Endothelial cell of umbilical vein (primary cell): ENCODE measurements around the gene LHX3. TPM values are rescaled to one million over a fixed set of nuclear protein-coding genes. Genes with fewer than 3 reads are reported as not detected.

Experiments
- BruUV-seq: library from RNA; stranded (reverse); fragments of 400-500 nt; replicated peaks from 2 replicates; lab custom pipeline; 2021; lab: Mats Ljungman, UMichigan
- CTCF ChIA-PET: fragments of 300-600, 350-600 bp; sonication (Branson Sonifier 250); formaldehyde crosslinking; loops from one replicate; lab custom pipeline; 2021; ENCODE audit warnings: antibody characterized with exemption, inconsistent platforms; lab: Charles Lee
- POLR2A ChIA-PET: fragments of 300-600, 350-600 bp; sonication (Branson Sonifier 250); formaldehyde crosslinking; loops from one replicate; lab custom pipeline; 2021; ENCODE audit warnings: antibody characterized with exemption, inconsistent platforms; lab: Charles Lee
- DNase-seq: peaks from one replicate; pipeline ENCODE4 v3.0.0-alpha.2; 2011; ENCODE audit warnings: low read depth, low spot score
- FAIRE-seq: peaks from 2 replicates; lab custom pipeline; 2011; peaks lifted over from hg19 to GRCh38; lab: Jason Lieb, UNC
- H2AFZ ChIP-seq: 2 replicates; pipeline ENCODE4 v1.6.0; 2012; ENCODE audit warnings: low read depth, low read length, control low read depth, inconsistent platforms
- H3K27ac ChIP-seq: 2 replicates; pipeline ENCODE4 v1.5.1; 2011; ENCODE audit warnings: low read depth, mild to moderate bottlenecking, control low read depth, low read length, moderate library complexity; ENCODE audit not compliant: insufficient read depth
- H3K27me3 ChIP-seq, 2 experiments: 2 replicates each; pipeline versions ENCODE4 v1.6.0 to v1.6.1; 2011; ENCODE audit warnings: low read length in 2 of 2, mixed read lengths in 1 of 2; ENCODE audit not compliant: control insufficient read depth in 2 of 2, insufficient read depth in 2 of 2
- H3K36me3 ChIP-seq, 2 experiments: 2 replicates in 1 of 2; 3 replicates in 1 of 2; pipeline ENCODE4 v1.5.1; 2011; ENCODE audit warnings: low read length in 2 of 2, mild to moderate bottlenecking in 1 of 2, moderate library complexity in 1 of 2; ENCODE audit not compliant: control insufficient read depth in 2 of 2, insufficient read depth in 2 of 2; ENCODE audit errors: extremely low read depth in 1 of 2
- H3K4me1 ChIP-seq: 3 replicates; pipeline ENCODE4 v1.5.1; 2011; ENCODE audit warnings: mild to moderate bottlenecking, low read length; ENCODE audit not compliant: control insufficient read depth, insufficient read depth; ENCODE audit errors: extremely low read depth
- H3K4me2 ChIP-seq: 2 replicates; pipeline ENCODE4 v1.6.1; 2011; ENCODE audit warnings: low read length, control low read depth, mixed read lengths; ENCODE audit not compliant: insufficient read depth
- H3K4me3 ChIP-seq, 3 experiments: fragments of 200-600 bp in 1 of 3; sonication (generic), shearing (Covaris generic) in 1 of 3; replicated peaks in 1 of 3; 2 replicates each; pipeline ENCODE4 v1.5.1; 2011 to 2016; ENCODE audit warnings: control low read depth in 3 of 3, low read length in 3 of 3, mild to moderate bottlenecking in 2 of 3, inconsistent platforms in 1 of 3, low read depth in 1 of 3, moderate library complexity in 1 of 3; ENCODE audit not compliant: insufficient read depth in 1 of 3
- H3K79me2 ChIP-seq: 2 replicates; pipeline ENCODE4 v1.6.0; 2012; ENCODE audit warnings: low read length, inconsistent platforms; ENCODE audit not compliant: control insufficient read depth, insufficient read depth
- H3K9ac ChIP-seq: replicated peaks from 2 replicates; pipeline ENCODE3; 2011; ENCODE audit warnings: low read length, control low read depth; ENCODE audit not compliant: insufficient read depth; ENCODE audit errors: extremely low read depth
- H3K9me1 ChIP-seq: replicated peaks from 3 replicates; pipeline ENCODE4 v1.6.0; 2011; ENCODE audit warnings: mild to moderate bottlenecking, low read length; ENCODE audit not compliant: control insufficient read depth, insufficient read depth; ENCODE audit errors: extremely low read depth
- H3K9me3 ChIP-seq: replicated peaks from 2 replicates; pipeline ENCODE4 v1.5.1; 2012; ENCODE audit warnings: low read length, inconsistent platforms; ENCODE audit not compliant: control insufficient read depth, insufficient read depth
- H4K20me1 ChIP-seq: replicated peaks from 2 replicates; pipeline ENCODE3; 2011; ENCODE audit warnings: mild to moderate bottlenecking, low read length; ENCODE audit not compliant: control insufficient read depth, insufficient read depth; ENCODE audit errors: extremely low read depth
- EZH2 ChIP-seq: IDR thresholded peaks from 2 replicates; pipeline ENCODE4 v1.6.1; 2012; ENCODE audit warnings: borderline replicate concordance, low read depth, mild to moderate bottlenecking, moderate library complexity, low read length, inconsistent platforms; ENCODE audit not compliant: severe bottlenecking
- FOS ChIP-seq: IDR thresholded peaks from 2 replicates; pipeline ENCODE4 v1.6.1; 2011; ENCODE audit warnings: mild to moderate bottlenecking, low read length, moderate library complexity, borderline replicate concordance; ENCODE audit not compliant: insufficient read depth
- GATA2 ChIP-seq: IDR thresholded peaks from 2 replicates; pipeline ENCODE4 v1.7.0; 2011; ENCODE audit warnings: low read depth, mild to moderate bottlenecking, moderate library complexity, mixed read lengths, low read length; ENCODE audit not compliant: insufficient read length, insufficient read depth
- JUN ChIP-seq: IDR thresholded peaks from 2 replicates; pipeline ENCODE4 v1.6.1; 2011; ENCODE audit warnings: borderline replicate concordance, low read depth; ENCODE audit not compliant: insufficient read length, insufficient read depth
- MYC ChIP-seq: IDR thresholded peaks from one replicate; pipeline ENCODE4 v1.6.1; 2011; ENCODE audit warnings: mild to moderate bottlenecking, low read depth, low read length
- POLR2A ChIP-seq: IDR thresholded peaks from 2 replicates; pipeline ENCODE4 v1.6.1; 2012; ENCODE audit warnings: low read depth, mild to moderate bottlenecking, control low read depth, low read length
- dilution Hi-C: fragments of 300-500 bp; cut with MboI; formaldehyde crosslinking; loops from one replicate; pipeline ENCODE4 v1.15.0; 2019; ENCODE audit warnings: low sequenced_read_pairs; ENCODE audit not compliant: extremely low pct_ligation_motif_present
- intact Hi-C: fragments of 100-400 bp; cut with micrococcal nuclease; formaldehyde crosslinking; loops from one replicate; pipeline ENCODE4 v1.10.0; 2022
- polyA plus RNA-seq, 4 experiments: library from polyadenylated mRNA; depleted of rRNA in 3 of 4; stranded (reverse) in 3 of 4; unstranded in 1 of 4; fragments of >200 nt; gene quantifications; 2 replicates each; pipeline versions ENCODE4 v1.2.1 to v1.2.3, GENCODE V29; 2011 to 2012; ENCODE audit warnings: missing spikeins in 1 of 4
- total RNA-seq: library from RNA; stranded (reverse); gene quantifications from 2 replicates; pipeline ENCODE4 v1.2.3, GENCODE V29; 2021
- TF ChIP-seq, protein P1 (sequence below): IDR thresholded peaks from 2 replicates; pipeline ENCODE4 v1.6.1; 2011; ENCODE audit not compliant: insufficient read depth, insufficient read length
- TF ChIP-seq, protein P2 (sequence below), 2 donors: IDR thresholded peaks; 1 replicate in 1 of 2; 2 replicates in 1 of 2; pipeline ENCODE4 v1.5.1; 2011; ENCODE audit warnings: low read length in 2 of 2, mild to moderate bottlenecking in 2 of 2, moderate library complexity in 2 of 2, control low read depth in 1 of 2, inconsistent platforms in 1 of 2, low read depth in 1 of 2; ENCODE audit not compliant: insufficient read depth in 1 of 2; ENCODE audit errors: extremely low read depth in 1 of 2

Gene LHX3
- total and polyA plus RNA-seq, 2 donors (not counting 3 experiments of a cell fraction or from before 2014, with no cell fraction given) = not detected

DNA sequence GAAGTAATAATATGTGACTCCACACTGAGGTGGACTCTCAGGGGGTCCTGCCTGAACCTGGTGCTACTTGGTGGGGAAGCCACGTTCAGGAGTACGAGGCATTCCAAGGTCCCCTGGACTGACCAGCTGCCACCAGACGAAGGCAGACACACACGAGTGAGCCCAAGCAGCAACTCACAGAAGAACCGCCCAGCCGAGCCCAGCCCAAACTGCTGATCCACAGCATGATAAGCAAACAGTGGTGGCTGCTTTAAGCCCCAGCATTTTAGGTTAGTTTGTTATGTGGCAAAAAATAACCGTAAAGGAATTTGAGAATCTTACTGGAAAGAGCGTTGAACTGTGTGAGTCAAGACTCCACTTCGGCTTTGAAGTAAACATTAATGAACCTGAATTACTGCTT, 8.8 kb upstream of the LHX3 start:
- DNase-seq = no peak
- ChIA-PET CTCF (no interaction called here), POLR2A (no interaction called here)
- H4K20me1 ChIP-seq = no peaks in the 10 kb centered on the region
- intact Hi-C loops (no loop called here), dilution Hi-C loops (no loop called here)
- no peak overlapping the region for H2AFZ ChIP-seq
- H3K9ac ChIP-seq = no peak overlapping the region
- H3K4me2 ChIP-seq = no peak overlapping the region
- no peak for FAIRE-seq
- H3K27me3 ChIP-seq = no peaks in the 10 kb centered on the region
- H3K9me3 ChIP-seq = no peaks in the 10 kb centered on the region
- TF ChIP-seq, protein P1, sequence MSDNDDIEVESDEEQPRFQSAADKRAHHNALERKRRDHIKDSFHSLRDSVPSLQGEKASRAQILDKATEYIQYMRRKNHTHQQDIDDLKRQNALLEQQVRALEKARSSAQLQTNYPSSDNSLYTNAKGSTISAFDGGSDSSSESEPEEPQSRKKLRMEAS = no peak
- TF ChIP-seq EZH2 (no peak), POLR2A (no peak), MYC (no peak), FOS (no peak), JUN (no peak), GATA2 (no peak)
- TF ChIP-seq, protein P2, sequence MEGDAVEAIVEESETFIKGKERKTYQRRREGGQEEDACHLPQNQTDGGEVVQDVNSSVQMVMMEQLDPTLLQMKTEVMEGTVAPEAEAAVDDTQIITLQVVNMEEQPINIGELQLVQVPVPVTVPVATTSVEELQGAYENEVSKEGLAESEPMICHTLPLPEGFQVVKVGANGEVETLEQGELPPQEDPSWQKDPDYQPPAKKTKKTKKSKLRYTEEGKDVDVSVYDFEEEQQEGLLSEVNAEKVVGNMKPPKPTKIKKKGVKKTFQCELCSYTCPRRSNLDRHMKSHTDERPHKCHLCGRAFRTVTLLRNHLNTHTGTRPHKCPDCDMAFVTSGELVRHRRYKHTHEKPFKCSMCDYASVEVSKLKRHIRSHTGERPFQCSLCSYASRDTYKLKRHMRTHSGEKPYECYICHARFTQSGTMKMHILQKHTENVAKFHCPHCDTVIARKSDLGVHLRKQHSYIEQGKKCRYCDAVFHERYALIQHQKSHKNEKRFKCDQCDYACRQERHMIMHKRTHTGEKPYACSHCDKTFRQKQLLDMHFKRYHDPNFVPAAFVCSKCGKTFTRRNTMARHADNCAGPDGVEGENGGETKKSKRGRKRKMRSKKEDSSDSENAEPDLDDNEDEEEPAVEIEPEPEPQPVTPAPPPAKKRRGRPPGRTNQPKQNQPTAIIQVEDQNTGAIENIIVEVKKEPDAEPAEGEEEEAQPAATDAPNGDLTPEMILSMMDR (IDR thresholded peaks at IDR 0.05; ENCODE audit: extremely low read depth in 1 of 2, insufficient read depth in 1 of 2, low read depth in 1 of 2, low read length in 2 of 2) = no peak
- H3K4me1 ChIP-seq = no peaks in the 10 kb centered on the region
- H3K27ac ChIP-seq = no peak overlapping the region
- no peak overlapping the region for H3K4me3 ChIP-seq
- no peaks in the 10 kb centered on the region for H3K9me1 ChIP-seq
- BruUV-seq = no TSS peak
- H3K79me2 ChIP-seq = no peaks in the 10 kb centered on the region
- H3K36me3 ChIP-seq = no peaks in the 10 kb centered on the region
